A549 (cell line): ENCODE data around the gene CACNA1G. TPM values are rescaled to one million over a fixed set of nuclear protein-coding genes. Genes with fewer than 3 reads are reported as not detected.

Source experiments
- BCL3 ChIP-seq: fragments of >200 bp; sonication (Bioruptor Twin); formaldehyde crosslinking; IDR thresholded peaks from 3 replicates; pipeline ENCODE4 v1.6.1; 2016
- BHLHE40 ChIP-seq: IDR thresholded peaks from 2 replicates; pipeline ENCODE4 v1.6.1; 2012; ENCODE audit warnings: low read depth, low read length, inconsistent platforms
- CBX8 ChIP-seq: fragments of 200-600 bp; sonication (generic); IDR thresholded peaks from 2 replicates; pipeline ENCODE4 v1.6.1; 2016
- CEBPB ChIP-seq, 2 experiments: fragments of >200 bp in 1 of 2; sonication (Bioruptor Twin) in 1 of 2; formaldehyde crosslinking in 1 of 2; IDR thresholded peaks; 2 replicates each; pipeline ENCODE4 v1.6.1; 2012 to 2016
- CHD2 ChIP-seq: fragments of 150-350 bp; IDR thresholded peaks from 2 replicates; pipeline ENCODE4 v1.6.1; 2014; ENCODE audit warnings: low read length; ENCODE audit not compliant: partially characterized antibody
- E2F6 ChIP-seq: IDR thresholded peaks from 2 replicates; pipeline ENCODE4 v1.6.1; 2012; ENCODE audit warnings: low read depth, borderline replicate concordance
- EHF ChIP-seq: fragments of 250-450 bp; sonication (Bioruptor Pico); IDR thresholded peaks from 2 replicates; pipeline ENCODE4 v1.5.0; 2020; ENCODE audit warnings: mild to moderate bottlenecking
- EHMT2 ChIP-seq: fragments of 200-600 bp; sonication (generic); IDR thresholded peaks from 2 replicates; pipeline ENCODE4 v1.6.1; 2016; ENCODE audit warnings: antibody characterized with exemption, low read depth, mild to moderate bottlenecking, moderate library complexity
- EP300 ChIP-seq, 2 experiments: fragments of >200 bp; sonication (Bioruptor Twin); formaldehyde crosslinking; IDR thresholded peaks; 2 replicates in 1 of 2; 3 replicates in 1 of 2; pipeline ENCODE4 v1.6.1; 2016 to 2017
- FOSB ChIP-seq: fragments of 250-450 bp; sonication (Bioruptor Pico); IDR thresholded peaks from 2 replicates; pipeline ENCODE4 v1.5.0; 2020; ENCODE audit warnings: mild to moderate bottlenecking, moderate library complexity
- HDAC2 ChIP-seq: fragments of 200-600 bp; sonication (generic); IDR thresholded peaks from 2 replicates; pipeline ENCODE4 v1.6.1; 2016
- HES2 ChIP-seq: fragments of >200 bp; sonication (Bioruptor Twin); formaldehyde crosslinking; IDR thresholded peaks from 2 replicates; pipeline ENCODE4 v1.6.1; 2016
- HMGXB4 ChIP-seq: fragments of 250-450 bp; sonication (Bioruptor Pico); IDR thresholded peaks from 2 replicates; pipeline ENCODE4 v1.5.0; 2021; ENCODE audit warnings: mild to moderate bottlenecking, moderate library complexity, borderline replicate concordance
- HOXA7 ChIP-seq: fragments of 250-450 bp; sonication (Bioruptor Pico); IDR thresholded peaks from 2 replicates; pipeline ENCODE4 v1.5.0; 2020; ENCODE audit warnings: mild to moderate bottlenecking, moderate library complexity
- JUN ChIP-seq, 2 experiments: fragments of >200 bp; sonication (Bioruptor Twin); formaldehyde crosslinking; IDR thresholded peaks; 2 replicates in 1 of 2; 3 replicates in 1 of 2; pipeline ENCODE4 v1.6.1; 2016 to 2017
- JUNB ChIP-seq: fragments of >200 bp; sonication (Bioruptor Twin); formaldehyde crosslinking; IDR thresholded peaks from 2 replicates; pipeline ENCODE4 v1.6.1; 2016
- KDM5A ChIP-seq: fragments of 200-600 bp; sonication (generic); IDR thresholded peaks from 2 replicates; pipeline ENCODE4 v1.6.1; 2016; ENCODE audit warnings: antibody characterized with exemption, mild to moderate bottlenecking
- MAX ChIP-seq: IDR thresholded peaks from 2 replicates; pipeline ENCODE4 v1.6.1; 2012
- MYC ChIP-seq: IDR thresholded peaks from 2 replicates; pipeline ENCODE4 v1.6.1; 2012; ENCODE audit warnings: mild to moderate bottlenecking, inconsistent platforms, low read length, improper control_type of control experiment, borderline replicate concordance
- NPAS2 ChIP-seq: fragments of 250-450 bp; sonication (Bioruptor Pico); IDR thresholded peaks from 2 replicates; pipeline ENCODE4 v1.8.0; 2022; ENCODE audit warnings: mild to moderate bottlenecking, moderate library complexity, borderline replicate concordance
- NR3C1 ChIP-seq: fragments of >200 bp; sonication (Bioruptor Twin); formaldehyde crosslinking; IDR thresholded peaks from 3 replicates; pipeline ENCODE4 v1.6.1; 2017
- PHF8 ChIP-seq: fragments of 200-600 bp; sonication (generic); IDR thresholded peaks from 2 replicates; pipeline ENCODE4 v1.6.1; 2016; ENCODE audit warnings: low read depth, mild to moderate bottlenecking, antibody characterized with exemption, moderate library complexity, borderline replicate concordance
- POLR2A ChIP-seq: IDR thresholded peaks from 2 replicates; pipeline ENCODE4 v1.6.1; 2012; ENCODE audit warnings: mild to moderate bottlenecking, low read length
- RAD21 ChIP-seq, 2 experiments: fragments of >200 bp in 1 of 2; sonication (Bioruptor Twin) in 1 of 2; formaldehyde crosslinking in 1 of 2; IDR thresholded peaks in 1 of 2; conservative IDR thresholded peaks in 1 of 2; 2 replicates in 1 of 2; 3 replicates in 1 of 2; pipeline ENCODE4 v1.6.1; 2012 to 2018; ENCODE audit warnings: inconsistent platforms in 1 of 2
- SREBF2 ChIP-seq: fragments of 450-650 bp; IDR thresholded peaks from 2 replicates; pipeline ENCODE4 v1.6.1; 2014; ENCODE audit warnings: mild to moderate bottlenecking, moderate library complexity
- ZSCAN20 ChIP-seq: fragments of 250-450 bp; sonication (Bioruptor Pico); IDR thresholded peaks from 2 replicates; pipeline ENCODE4 v1.8.0; 2022; ENCODE audit warnings: mild to moderate bottlenecking, moderate library complexity
- polyA plus RNA-seq, 4 experiments: library from polyadenylated mRNA; depleted of rRNA in 3 of 4; stranded (reverse); fragments of >200 nt; fragmentation: RNase III in 1 of 4; extraction: RNeasy Plus Mini Kit Qiagen cat#74134 plus additional on column Dnase treatment in 1 of 4; gene quantifications; 2 replicates in 3 of 4; 3 replicates in 1 of 4; pipeline ENCODE4 v1.2.3, GENCODE V29; 2011 to 2017
- TF ChIP-seq, protein P1 (sequence below): fragments of 450-650 bp; IDR thresholded peaks from 2 replicates; pipeline ENCODE4 v1.6.1; 2014; ENCODE audit warnings: antibody characterized with exemption
- TF ChIP-seq, protein P2 (sequence below): fragments of 200-600 bp; sonication (generic); IDR thresholded peaks from 2 replicates; pipeline ENCODE4 v1.6.1; 2016; ENCODE audit warnings: antibody characterized with exemption, mild to moderate bottlenecking, moderate library complexity
- TF ChIP-seq, protein P3 (sequence below): fragments of 150-350 bp; IDR thresholded peaks from 2 replicates; pipeline ENCODE4 v1.6.1; 2014; ENCODE audit warnings: low read depth, mild to moderate bottlenecking, low read length

CACNA1G gene
- polyA plus RNA-seq, 2 of the 4 experiments (the other 2 are of a cell fraction), result 4.0 to 8.9 TPM

GRCh38 chr17:50635982-50636803 is 75.7 kb downstream of the CACNA1G start (continued):
- TF ChIP-seq MYC (no peak), SREBF2 (no peak), NPAS2 (CRISPR knock-in tag) (peak; percentile 96), MAX (peak; percentile 97), BHLHE40 (peak; percentile 92), RAD21 (conservative IDR thresholded peaks at IDR 0.05 in 1 of 2, IDR thresholded peaks at IDR 0.05 in 1 of 2) (no peak; a peak in 1 of 5 replicates), E2F6 (peak; percentile 76; the same call in 1 of the 2 replicates), JUNB (no peak), FOSB (CRISPR knock-in tag) (no peak), POLR2A (0 out of 2 replicates have a peak, but pooled peaks have one; percentile 10), ZSCAN20 (CRISPR knock-in tag) (no peak), CHD2 (no peak), HES2 (no peak), HMGXB4 (CRISPR knock-in tag) (no peak), CEBPB (IDR thresholded peaks at IDR 0.05) (peak; percentile 50 to 80; a peak in 3 of 4 replicates), HOXA7 (CRISPR knock-in tag) (peak; percentile 82), CBX8 (no peak), JUN (IDR thresholded peaks at IDR 0.05) (peak in 1 of 2 experiments; percentile 32; a peak in 2 of 5 replicates), EP300 (IDR thresholded peaks at IDR 0.05) (no peak), NR3C1 (no peak), EHMT2 (no peak), PHF8 (no peak), BCL3 (no peak), KDM5A (no peak), EHF (CRISPR knock-in tag) (peak; percentile 74; the same call in 1 of the 2 replicates), HDAC2 (no peak)
- TF ChIP-seq, protein P1, sequence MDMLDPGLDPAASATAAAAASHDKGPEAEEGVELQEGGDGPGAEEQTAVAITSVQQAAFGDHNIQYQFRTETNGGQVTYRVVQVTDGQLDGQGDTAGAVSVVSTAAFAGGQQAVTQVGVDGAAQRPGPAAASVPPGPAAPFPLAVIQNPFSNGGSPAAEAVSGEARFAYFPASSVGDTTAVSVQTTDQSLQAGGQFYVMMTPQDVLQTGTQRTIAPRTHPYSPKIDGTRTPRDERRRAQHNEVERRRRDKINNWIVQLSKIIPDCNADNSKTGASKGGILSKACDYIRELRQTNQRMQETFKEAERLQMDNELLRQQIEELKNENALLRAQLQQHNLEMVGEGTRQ, result peak; percentile 69
- TF ChIP-seq, protein P2, sequence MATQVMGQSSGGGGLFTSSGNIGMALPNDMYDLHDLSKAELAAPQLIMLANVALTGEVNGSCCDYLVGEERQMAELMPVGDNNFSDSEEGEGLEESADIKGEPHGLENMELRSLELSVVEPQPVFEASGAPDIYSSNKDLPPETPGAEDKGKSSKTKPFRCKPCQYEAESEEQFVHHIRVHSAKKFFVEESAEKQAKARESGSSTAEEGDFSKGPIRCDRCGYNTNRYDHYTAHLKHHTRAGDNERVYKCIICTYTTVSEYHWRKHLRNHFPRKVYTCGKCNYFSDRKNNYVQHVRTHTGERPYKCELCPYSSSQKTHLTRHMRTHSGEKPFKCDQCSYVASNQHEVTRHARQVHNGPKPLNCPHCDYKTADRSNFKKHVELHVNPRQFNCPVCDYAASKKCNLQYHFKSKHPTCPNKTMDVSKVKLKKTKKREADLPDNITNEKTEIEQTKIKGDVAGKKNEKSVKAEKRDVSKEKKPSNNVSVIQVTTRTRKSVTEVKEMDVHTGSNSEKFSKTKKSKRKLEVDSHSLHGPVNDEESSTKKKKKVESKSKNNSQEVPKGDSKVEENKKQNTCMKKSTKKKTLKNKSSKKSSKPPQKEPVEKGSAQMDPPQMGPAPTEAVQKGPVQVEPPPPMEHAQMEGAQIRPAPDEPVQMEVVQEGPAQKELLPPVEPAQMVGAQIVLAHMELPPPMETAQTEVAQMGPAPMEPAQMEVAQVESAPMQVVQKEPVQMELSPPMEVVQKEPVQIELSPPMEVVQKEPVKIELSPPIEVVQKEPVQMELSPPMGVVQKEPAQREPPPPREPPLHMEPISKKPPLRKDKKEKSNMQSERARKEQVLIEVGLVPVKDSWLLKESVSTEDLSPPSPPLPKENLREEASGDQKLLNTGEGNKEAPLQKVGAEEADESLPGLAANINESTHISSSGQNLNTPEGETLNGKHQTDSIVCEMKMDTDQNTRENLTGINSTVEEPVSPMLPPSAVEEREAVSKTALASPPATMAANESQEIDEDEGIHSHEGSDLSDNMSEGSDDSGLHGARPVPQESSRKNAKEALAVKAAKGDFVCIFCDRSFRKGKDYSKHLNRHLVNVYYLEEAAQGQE, result no peak
- TF ChIP-seq, protein P3, sequence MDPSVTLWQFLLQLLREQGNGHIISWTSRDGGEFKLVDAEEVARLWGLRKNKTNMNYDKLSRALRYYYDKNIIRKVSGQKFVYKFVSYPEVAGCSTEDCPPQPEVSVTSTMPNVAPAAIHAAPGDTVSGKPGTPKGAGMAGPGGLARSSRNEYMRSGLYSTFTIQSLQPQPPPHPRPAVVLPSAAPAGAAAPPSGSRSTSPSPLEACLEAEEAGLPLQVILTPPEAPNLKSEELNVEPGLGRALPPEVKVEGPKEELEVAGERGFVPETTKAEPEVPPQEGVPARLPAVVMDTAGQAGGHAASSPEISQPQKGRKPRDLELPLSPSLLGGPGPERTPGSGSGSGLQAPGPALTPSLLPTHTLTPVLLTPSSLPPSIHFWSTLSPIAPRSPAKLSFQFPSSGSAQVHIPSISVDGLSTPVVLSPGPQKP, result no peak
